Natural killer cell (primary cell): Measurements from ENCODE around the gene C1RL. TPM values are rescaled to one million over a fixed set of nuclear protein-coding genes. Genes with fewer than 3 reads are reported as not detected.

Experiments used
- ATAC-seq, 3 donors: fragments of 150-1000 bp in 2 of 3; fragments of 200-7000 bp in 1 of 3; cut with Tn5 transposase; 1 replicate in 1 of 3; 2 replicates in 2 of 3; pipeline ENCODE4 v1.10.0; 2021; ENCODE audit warnings: mild to moderate bottlenecking in 2 of 3, moderate library complexity in 2 of 3
- DNase-seq, 2 donors: peaks; one replicate each; pipeline versions ENCODE4 v3.0.0 to v3.0.0-alpha.2; 2013 to 2021; ENCODE audit warnings: mixed read lengths in 1 of 2
- H3K27ac ChIP-seq: one replicate; pipeline ENCODE4 v1.5.1; 2013; ENCODE audit warnings: mild to moderate bottlenecking, low read length
- H3K27me3 ChIP-seq: one replicate; pipeline ENCODE4 v1.6.1; 2013; ENCODE audit warnings: low read length; ENCODE audit not compliant: control insufficient read depth, insufficient read depth
- H3K36me3 ChIP-seq: one replicate; pipeline ENCODE4 v1.6.1; 2013; ENCODE audit warnings: low read length; ENCODE audit not compliant: control insufficient read depth, insufficient read depth
- H3K4me1 ChIP-seq: one replicate; pipeline ENCODE4 v1.6.1; 2013; ENCODE audit warnings: low read length; ENCODE audit not compliant: control insufficient read depth, insufficient read depth
- H3K4me3 ChIP-seq: one replicate; pipeline ENCODE4 v1.5.1; 2013; ENCODE audit warnings: low read length
- H3K9me3 ChIP-seq: one replicate; pipeline ENCODE4 v1.6.1; 2013; ENCODE audit warnings: low read length; ENCODE audit not compliant: control insufficient read depth, insufficient read depth
- H3K27ac Mint-ChIP-seq, 2 donors: one replicate each; pipeline ENCODE4 v1.8.0; 2022; ENCODE audit warnings: mild to moderate bottlenecking in 2 of 2, mixed read lengths in 2 of 2, moderate library complexity in 1 of 2
- H3K27me3 Mint-ChIP-seq, 2 donors: one replicate each; pipeline ENCODE4 v1.8.0; 2022; ENCODE audit warnings: low read depth in 2 of 2, mixed read lengths in 2 of 2
- H3K36me3 Mint-ChIP-seq: one replicate; pipeline ENCODE4 v1.8.0; 2022; ENCODE audit warnings: mixed read lengths
- H3K4me1 Mint-ChIP-seq, 2 donors: one replicate each; pipeline ENCODE4 v1.8.0; 2022; ENCODE audit warnings: mixed read lengths in 2 of 2
- H3K4me3 Mint-ChIP-seq: one replicate; pipeline ENCODE4 v1.8.0; 2022; ENCODE audit warnings: mild to moderate bottlenecking, moderate library complexity, mixed read lengths
- H3K9me3 Mint-ChIP-seq, 2 donors: one replicate each; pipeline ENCODE4 v1.8.0; 2022; ENCODE audit warnings: mixed read lengths in 2 of 2
- CTCF ChIP-seq: fragments of 200-600 bp; IDR thresholded peaks from one replicate; pipeline ENCODE4 v1.8.0; 2022; ENCODE audit warnings: antibody characterized with exemption
- WGBS: methylation state at CpG from one replicate; pipeline ENCODE4 v1.1.7; 2013; ENCODE audit warnings: missing lambda C conversion rate; ENCODE audit not compliant: insufficient coverage; 5-methylcytosine and 5-hydroxymethylcytosine counted together
- intact Hi-C: fragments of 100-400 bp; cut with micrococcal nuclease; formaldehyde crosslinking; loops from one replicate; pipeline ENCODE4 v1.14.2; 2022
- total RNA-seq, 4 donors: library from RNA; stranded (reverse); fragments of 120-200 nt in 1 of 4; gene quantifications; one replicate each; pipeline versions ENCODE4 v1.2.3 to v1.2.4, GENCODE V29; 2013 to 2022

The C1RL gene
- total RNA-seq, 3 donors from 2014 or later (not counting 1 experiment from before 2014, with no cell fraction given), result 29.1 to 35.5 (median 31.0) TPM

GRCh38 chr12:7061596-7061995 is 47.4 kb downstream of the C1RL start:
- H3K9me3 ChIP-seq, result no peaks in the 10 kb centered on the region
- WGBS, result 97% methylated on average over 7 of the region's 7 CpGs
- H3K27me3 ChIP-seq, result no peaks in the 10 kb centered on the region
- Mint-ChIP-seq H3K36me3 (no peaks in the 10 kb centered on the region), H3K27ac (no peak overlapping the region), H3K9me3 (no peaks in the 10 kb centered on the region), H3K4me1 (no peaks in the 10 kb centered on the region), H3K4me3 (no peak overlapping the region), H3K27me3 (peaks cover 7 to 14% of the 10 kb centered on the region in 2 donors)
- intact Hi-C loops, result no loop called here
- DNase-seq, result no peak
- ATAC-seq, result no peak
- H3K27ac ChIP-seq, result no peak overlapping the region
- no peaks in the 10 kb centered on the region for H3K36me3 ChIP-seq
- no peak overlapping the region for H3K4me3 ChIP-seq
- no peak for TF ChIP-seq CTCF
- H3K4me1 ChIP-seq, result no peaks in the 10 kb centered on the region

- no peaks in the 10 kb centered on the region for H3K36me3 Mint-ChIP-seq
- Histone ChIP-seq H3K4me1 (no peaks in the 10 kb centered on the region), H3K9me3 (no peaks in the 10 kb centered on the region), H3K36me3 (no peaks in the 10 kb centered on the region), H3K27ac (no peak overlapping the region), H3K27me3 (no peaks in the 10 kb centered on the region), H3K4me3 (no peak overlapping the region)
- 86% methylated on average over 13 of the region's 13 CpGs for WGBS
- DNase-seq (no peak), ATAC-seq (no peak)
- H3K27me3 Mint-ChIP-seq, result peaks cover 7 to 14% of the 10 kb centered on the region in 2 donors
- no peak for TF ChIP-seq CTCF
- no peaks in the 10 kb centered on the region for H3K4me1 Mint-ChIP-seq
- no peak overlapping the region for H3K27ac Mint-ChIP-seq
- intact Hi-C loops, result no loop called here
- H3K4me3 Mint-ChIP-seq, result no peak overlapping the region
- H3K9me3 Mint-ChIP-seq, result no peaks in the 10 kb centered on the region
Observed at GRCh38 chr12:7061138-7061537, 47.9 kb downstream of the C1RL start.

- H3K27ac ChIP-seq, result no peak within 1 kb of the TSS
- H3K4me1 Mint-ChIP-seq, result no peaks in the 10 kb centered on the region
- H3K4me3 ChIP-seq, result no peak within 1 kb of the TSS
- H3K27me3 Mint-ChIP-seq, result peaks cover 7 to 15% of the 10 kb centered on the region in 2 donors
- DNase-seq (no peak), ATAC-seq (no peak)
- no peaks in the 10 kb centered on the region for H3K27me3 ChIP-seq
- H3K36me3 Mint-ChIP-seq, result no peaks in the 10 kb centered on the region
- no peaks in the 10 kb centered on the region for H3K9me3 Mint-ChIP-seq
- no peaks in the 10 kb centered on the region for H3K4me1 ChIP-seq
- intact Hi-C loops, result no loop called here
- H3K9me3 ChIP-seq, result no peaks in the 10 kb centered on the region
- no peaks in the 10 kb centered on the region for H3K36me3 ChIP-seq
- no peak within 1 kb of the TSS for H3K4me3 Mint-ChIP-seq
- no peak within 1 kb of the TSS for H3K27ac Mint-ChIP-seq
- no peak for TF ChIP-seq CTCF
- 76% methylated on average over 10 of the region's 10 CpGs for WGBS
Observed at GRCh38 chr12:7060353-7060954, 48.6 kb downstream of the C1RL start, which contains the start of gene C1S. TSS of gene C1S (plus strand) at chr12:7060718. CDS start at chr12:7061913, 1,195 bp downstream.

GRCh38 chr12:7059780-7060179 is 49.2 kb downstream of the C1RL start:
- Histone ChIP-seq H3K4me3 (no peak overlapping the region), H3K9me3 (no peaks in the 10 kb centered on the region), H3K27ac (no peak overlapping the region), H3K27me3 (no peaks in the 10 kb centered on the region), H3K4me1 (no peaks in the 10 kb centered on the region), H3K36me3 (no peaks in the 10 kb centered on the region)
- H3K4me1 Mint-ChIP-seq, result no peaks in the 10 kb centered on the region
- WGBS, result 86% methylated on average over 4 of the region's 4 CpGs
- ATAC-seq (no peak), DNase-seq (no peak)
- peaks cover 11 to 21% of the 10 kb centered on the region in 2 donors for H3K27me3 Mint-ChIP-seq
- TF ChIP-seq CTCF, result no peak
- intact Hi-C loops, result no loop called here
- no peaks in the 10 kb centered on the region for H3K9me3 Mint-ChIP-seq
- no peaks in the 10 kb centered on the region for H3K36me3 Mint-ChIP-seq
- H3K4me3 Mint-ChIP-seq, result no peak overlapping the region
- H3K27ac Mint-ChIP-seq, result no peak overlapping the region
